Left renal pelvis (tissue), 4 donors: ENCODE data around the gene MED25. TPM values are rescaled to one million over a fixed set of nuclear protein-coding genes. Genes with fewer than 3 reads are reported as not detected.

ENCODE experiments used
- DNase-seq, 4 donors: peaks; one replicate each; pipeline ENCODE4 v3.0.0-alpha.2; 2013; ENCODE audit warnings: low read depth in 4 of 4, low spot score in 3 of 4
- polyA plus RNA-seq, 4 donors: library from polyadenylated mRNA; unstranded; fragments of 120-200 nt; gene quantifications; one replicate each; pipeline ENCODE4 v1.2.1, GENCODE V29; 2013; ENCODE audit not compliant: insufficient read length in 4 of 4

Gene MED25
- polyA plus RNA-seq, 4 donors: 43.9 to 76.8 (median 64.9) TPM

DNA sequence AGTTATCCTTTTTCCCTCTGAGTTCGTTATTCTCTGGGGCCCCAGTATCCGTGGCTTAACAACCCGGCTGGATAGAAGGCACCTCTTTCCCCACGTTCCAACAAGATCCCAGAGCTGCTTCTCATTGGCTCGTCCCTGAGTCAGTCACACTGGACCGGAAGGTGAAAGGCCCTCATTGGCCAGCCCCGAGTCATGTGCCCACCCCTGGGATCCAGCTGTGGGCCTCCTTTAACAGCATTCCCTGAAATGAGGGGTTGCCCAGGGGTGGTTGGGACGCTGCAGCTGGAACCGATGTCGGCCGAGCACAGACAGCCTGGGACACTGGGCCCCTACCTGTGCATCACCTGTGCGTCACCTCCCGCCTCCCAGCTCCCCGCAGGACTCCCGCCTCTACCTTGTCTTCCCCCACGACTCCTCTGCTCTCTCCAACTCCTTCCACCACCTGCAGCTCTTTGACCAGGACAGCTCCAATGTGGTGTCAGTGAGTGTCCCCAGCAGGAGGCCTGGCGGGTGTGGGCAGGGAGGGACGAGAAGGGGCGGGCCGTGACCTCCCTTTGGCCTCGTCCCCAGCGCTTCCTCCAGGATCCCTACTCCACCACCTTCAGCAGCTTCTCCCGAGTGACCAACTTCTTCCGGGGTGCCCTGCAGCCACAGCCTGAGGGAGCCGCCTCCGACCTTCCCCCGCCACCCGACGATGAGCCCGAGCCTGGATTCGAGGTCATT, 63.7 kb downstream of the MED25 start:
- DNase-seq: no peak

DNA sequence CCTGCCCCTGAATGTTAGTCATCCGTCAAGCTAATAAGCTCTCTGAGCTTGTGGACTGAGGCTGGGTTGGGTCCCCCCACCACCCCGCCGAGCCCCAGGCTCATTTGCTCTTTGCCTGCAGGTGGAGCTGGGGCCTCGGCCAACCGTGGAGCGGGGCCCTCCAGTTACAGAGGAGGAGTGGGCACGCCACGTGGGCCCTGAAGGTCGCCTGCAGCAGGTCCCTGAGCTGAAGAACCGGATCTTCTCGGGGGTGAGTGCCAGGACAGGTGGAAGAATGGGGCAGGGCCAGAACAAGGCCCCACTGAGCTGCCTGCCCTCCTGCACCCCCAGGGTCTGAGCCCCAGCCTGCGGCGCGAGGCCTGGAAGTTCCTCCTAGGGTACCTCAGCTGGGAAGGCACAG, 64.6 kb downstream of the MED25 start:
- no peak for DNase-seq

DNA sequence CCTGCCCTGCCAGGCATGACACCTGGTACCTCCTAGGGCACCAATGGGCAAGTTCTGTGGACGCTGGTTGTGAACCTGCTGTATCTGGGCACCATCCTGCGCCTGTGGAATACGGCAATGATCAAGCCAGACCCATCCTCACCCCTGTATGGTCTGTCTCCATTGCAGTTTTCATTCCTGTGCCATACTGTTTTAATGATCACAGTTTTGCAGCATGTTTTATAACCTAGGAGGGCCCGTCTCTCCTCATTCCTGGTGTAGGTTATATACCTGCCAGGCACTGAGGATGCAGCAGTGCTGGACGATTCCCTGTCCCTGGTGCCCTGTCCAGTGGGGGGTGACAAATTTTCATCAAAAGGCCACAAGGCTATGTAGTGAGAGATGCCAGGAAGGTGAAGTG, 65.0 kb downstream of the MED25 start:
- DNase-seq: no peak

DNA sequence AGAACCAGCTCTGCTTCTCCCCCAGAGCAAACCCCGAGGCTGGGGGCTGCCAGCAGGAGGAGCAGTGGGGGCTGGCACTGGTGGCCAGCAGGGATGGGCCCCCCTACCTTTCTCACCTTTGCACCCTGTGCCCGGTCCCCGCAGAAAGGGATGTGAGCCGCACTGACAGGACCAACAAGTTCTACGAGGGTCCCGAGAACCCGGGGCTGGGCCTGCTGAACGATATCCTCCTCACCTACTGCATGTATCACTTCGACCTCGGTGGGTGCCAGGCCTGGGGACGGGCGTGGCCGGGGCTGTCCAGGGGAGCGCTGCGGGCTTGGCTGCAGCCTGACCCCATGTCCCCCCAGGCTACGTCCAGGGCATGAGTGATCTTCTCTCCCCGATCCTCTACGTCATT, 66.0 kb downstream of the MED25 start:
- no peak for DNase-seq

DNA sequence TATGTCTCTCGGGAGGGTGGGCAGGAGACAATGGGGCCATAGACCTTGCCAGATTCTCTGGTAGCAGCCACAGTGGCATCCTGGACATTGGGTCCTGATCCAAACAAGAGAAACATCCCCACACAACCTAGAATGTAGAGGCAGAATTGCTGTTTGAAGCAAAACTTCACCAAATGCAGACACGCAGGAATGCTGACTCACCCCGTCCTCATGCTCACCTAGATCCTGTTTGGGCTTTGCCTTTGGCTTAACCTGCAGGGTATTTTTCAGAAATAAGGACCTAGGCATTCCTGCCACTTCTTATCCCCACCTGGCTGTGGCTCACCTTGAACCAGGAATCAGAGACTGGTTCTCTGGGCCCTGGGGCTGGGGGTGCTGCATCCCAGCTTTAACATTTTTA, 66.7 kb downstream of the MED25 start:
- DNase-seq: no peak

Other genes with a start within 250 kb of the MED25 start
- 10 to 100 TPM; 46.1 to 75.0 (median 57.6) TPM for gene NOSIP, start 237.7 kb upstream of the MED25 start, polyA plus RNA-seq
- gene PRRG2, start 237.0 kb upstream of the MED25 start, polyA plus RNA-seq: 1 to 10 TPM in 3 of 4 donors, under 1 TPM in 1; 0.52 to 7.5 (median 6.4) TPM
- gene PRR12, start 227.1 kb upstream of the MED25 start, polyA plus RNA-seq: 10 to 100 TPM; 15.4 to 31.1 (median 20.3) TPM
- gene RRAS, start 178.1 kb upstream of the MED25 start, polyA plus RNA-seq: 10 to 100 TPM; 20.1 to 49.9 (median 26.6) TPM
- 10 to 100 TPM; 28.7 to 45.5 (median 31.3) TPM for gene SCAF1, start 176.1 kb upstream of the MED25 start, polyA plus RNA-seq
- 10 to 100 TPM; 39.3 to 84.9 (median 47.1) TPM for gene IRF3, start 152.4 kb upstream of the MED25 start, polyA plus RNA-seq
- gene BCL2L12, start 152.4 kb upstream of the MED25 start, polyA plus RNA-seq: 10 to 100 TPM; 20.6 to 36.1 (median 22.4) TPM
- 100 to 1,000 TPM; 161 to 255 (median 205) TPM for gene PRMT1, start 141.0 kb upstream of the MED25 start, polyA plus RNA-seq
- gene ADM5, start 128.7 kb upstream of the MED25 start, polyA plus RNA-seq: 1 to 10 TPM in 2 of 4 donors, under 1 TPM in 2; 0.74 to 2.1 (median 1.1) TPM
- gene CPT1C, start 127.2 kb upstream of the MED25 start, polyA plus RNA-seq: 10 to 100 TPM; 10.9 to 22.8 (median 16.1) TPM
- under 1 TPM in 3 of 4 donors, not detected in 1; 0.08 to 0.48 (median 0.09) TPM for gene TSKS, start 55.0 kb upstream of the MED25 start, polyA plus RNA-seq
- 10 to 100 TPM; 45.5 to 74.1 (median 62.0) TPM for gene AP2A1, start 51.3 kb upstream of the MED25 start, polyA plus RNA-seq
- 10 to 100 TPM; 20.9 to 43.3 (median 35.5) TPM for gene FUZ, start 5.0 kb upstream of the MED25 start, polyA plus RNA-seq
- 100 to 1,000 TPM; 218 to 399 (median 268) TPM for gene PTOV1, start 32.9 kb downstream of the MED25 start, polyA plus RNA-seq
- 10 to 100 TPM; 35.5 to 97.3 (median 48.8) TPM for gene PNKP, start 49.3 kb downstream of the MED25 start, polyA plus RNA-seq
- gene AKT1S1, start 59.1 kb downstream of the MED25 start, polyA plus RNA-seq: 10 to 100 TPM; 27.3 to 46.8 (median 32.0) TPM
- 10 to 100 TPM; 35.2 to 64.9 (median 43.0) TPM for gene TBC1D17, start 59.4 kb downstream of the MED25 start, polyA plus RNA-seq
- gene IL4I1, start 78.6 kb downstream of the MED25 start, polyA plus RNA-seq: 1 to 10 TPM; 1.4 to 3.4 (median 2.0) TPM
- gene ATF5, start 110.9 kb downstream of the MED25 start, polyA plus RNA-seq: 10 to 100 TPM; 17.8 to 26.2 (median 20.8) TPM
- gene NUP62, start 111.2 kb downstream of the MED25 start, polyA plus RNA-seq: 10 to 100 TPM; 59.6 to 72.0 (median 61.1) TPM
- gene SIGLEC11, start 142.9 kb downstream of the MED25 start, polyA plus RNA-seq: 10 to 100 TPM in 1 of 4 donors, 1 to 10 TPM in 3; 4.4 to 25.0 (median 5.5) TPM
- 10 to 100 TPM; 31.4 to 54.8 (median 48.6) TPM for gene VRK3, start 207.1 kb downstream of the MED25 start, polyA plus RNA-seq
- gene ZNF473, start 207.7 kb downstream of the MED25 start, polyA plus RNA-seq: 10 to 100 TPM; 10.7 to 16.4 (median 15.1) TPM